ENCODE data around the gene EPS15.
"Not testable (repeated sequence)": the region's sequence is repeated elsewhere in the genome, so short reads cannot be mapped to it uniquely, and the experiment has no call there.

EPS15 gene

GRCh38 chr1:51464828-51465227 lies 54.2 kb downstream of the EPS15 start:
- no peak for DNase-seq

GRCh38 chr1:51463561-51463960 lies 55.5 kb downstream of the EPS15 start:
- no peak for DNase-seq

GRCh38 chr1:51462289-51462688 lies 56.8 kb downstream of the EPS15 start:
- not testable (repeated sequence) for DNase-seq

DNA sequence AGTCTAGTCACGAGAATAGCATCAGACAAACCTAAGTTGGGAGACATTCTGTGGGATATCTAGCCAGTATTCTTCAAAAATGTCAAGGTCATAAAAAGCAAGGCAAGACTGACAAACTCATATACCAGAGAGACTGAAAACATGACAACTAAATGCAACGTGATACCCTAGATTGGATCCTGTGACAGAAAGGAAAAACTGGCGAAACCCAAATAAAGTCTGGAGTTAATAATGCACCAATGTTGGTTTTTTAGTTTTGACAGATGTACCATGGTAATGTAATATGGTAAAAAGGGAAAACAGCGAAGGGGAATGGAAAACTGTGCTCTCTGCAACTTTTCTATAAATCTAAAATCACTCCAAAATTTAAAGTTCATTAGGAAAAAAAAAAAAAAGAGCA lies 64.5 kb downstream of the EPS15 start:
- no peak for DNase-seq

- no peak for DNase-seq
Observed at GRCh38 chr1:51453010-51453409, 66.1 kb downstream of the EPS15 start.

- not testable (repeated sequence) for DNase-seq
Observed at GRCh38 chr1:51448844-51449454, 70.1 kb downstream of the EPS15 start.

- no peak for DNase-seq
Observed at GRCh38 chr1:51445351-51446090, 73.5 kb downstream of the EPS15 start.

- no peak for DNase-seq
Observed at GRCh38 chr1:51444534-51445192, 74.4 kb downstream of the EPS15 start.

- DNase-seq = no peak
Observed at GRCh38 chr1:51444096-51444495, 75.0 kb downstream of the EPS15 start.

DNA sequence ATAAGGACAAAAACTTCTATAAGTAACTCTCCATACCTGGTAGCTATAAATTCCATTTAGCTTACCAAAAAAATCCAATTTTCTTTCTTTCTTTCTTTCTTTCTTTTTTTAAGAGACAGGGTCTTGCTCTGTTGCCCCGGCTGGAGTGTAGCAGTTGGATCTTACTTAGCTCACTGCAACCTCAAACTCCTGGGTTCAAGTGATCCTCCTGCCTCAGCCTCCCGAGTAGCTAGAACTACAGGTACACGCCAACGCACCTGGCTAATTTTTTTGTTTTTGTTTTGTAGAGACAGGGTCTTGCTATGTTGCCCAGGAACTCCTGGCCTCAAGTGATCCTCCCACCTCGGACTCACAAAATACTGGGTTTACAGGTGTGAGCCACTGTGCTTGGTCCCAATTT lies 75.5 kb downstream of the EPS15 start:
- no peak for DNase-seq

DNA sequence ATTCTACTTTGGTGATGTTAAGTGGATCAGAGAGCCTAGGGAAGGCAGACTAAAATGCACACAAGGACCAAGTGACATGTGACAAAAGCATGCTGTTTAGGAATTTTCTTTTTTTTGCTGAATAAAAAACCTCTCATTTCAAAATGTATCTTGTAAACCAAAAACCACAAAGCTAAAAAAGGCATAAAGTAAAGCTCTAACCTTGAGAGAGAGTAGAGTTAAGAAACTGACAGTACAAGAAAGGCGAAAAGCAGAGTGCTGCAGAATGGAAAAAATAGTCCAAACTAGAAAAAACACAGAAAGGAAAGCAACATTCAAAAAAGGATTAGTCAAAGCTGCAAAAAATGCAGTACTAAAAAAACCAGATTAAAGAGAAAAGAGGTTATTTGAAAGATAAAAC lies 76.5 kb downstream of the EPS15 start:
- DNase-seq = no peak

DNA sequence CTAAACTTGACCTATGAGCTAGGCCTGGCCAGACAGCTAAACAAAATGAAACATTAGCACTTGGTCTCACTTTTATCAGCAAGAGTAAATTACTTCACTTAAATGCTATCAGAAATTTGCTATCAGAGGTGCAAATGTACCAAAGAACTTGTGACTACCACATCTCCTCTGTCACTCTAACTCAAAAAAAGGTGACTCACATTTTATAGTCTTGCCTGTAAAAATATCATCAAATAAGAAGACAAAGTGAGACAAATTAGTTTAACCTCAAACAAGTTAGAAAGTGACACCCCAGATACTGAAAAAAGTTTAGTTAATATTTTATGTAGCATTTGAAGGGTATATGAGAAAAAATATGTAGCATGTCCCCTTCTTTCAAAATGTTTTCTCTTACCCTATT lies 76.9 kb downstream of the EPS15 start:
- DNase-seq = no peak

GRCh38 chr1:51439895-51440294 lies 79.2 kb downstream of the EPS15 start:
- DNase-seq = no peak

- no peak for DNase-seq
Observed at GRCh38 chr1:51439053-51439452, 80.0 kb downstream of the EPS15 start.

DNA sequence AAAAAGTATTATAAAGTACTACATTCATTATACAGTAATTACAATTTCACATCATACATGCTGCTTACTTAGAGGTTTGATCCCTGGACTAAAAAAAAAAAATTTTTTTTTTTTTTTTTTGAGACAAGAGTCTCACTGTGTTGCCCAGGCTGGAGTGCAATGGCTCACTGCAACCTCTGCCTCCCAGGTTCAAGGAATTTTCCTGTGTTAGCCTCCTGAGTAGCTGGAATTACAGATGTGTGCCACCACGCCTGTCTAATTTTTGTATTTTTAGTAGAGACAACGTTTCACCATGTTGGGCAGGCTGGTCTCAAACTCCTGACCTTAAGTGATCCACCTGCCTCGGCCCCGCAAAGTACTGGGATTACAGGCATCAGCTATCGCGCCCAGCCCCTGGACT lies 81.7 kb downstream of the EPS15 start:
- DNase-seq = not testable (repeated sequence)

DNA sequence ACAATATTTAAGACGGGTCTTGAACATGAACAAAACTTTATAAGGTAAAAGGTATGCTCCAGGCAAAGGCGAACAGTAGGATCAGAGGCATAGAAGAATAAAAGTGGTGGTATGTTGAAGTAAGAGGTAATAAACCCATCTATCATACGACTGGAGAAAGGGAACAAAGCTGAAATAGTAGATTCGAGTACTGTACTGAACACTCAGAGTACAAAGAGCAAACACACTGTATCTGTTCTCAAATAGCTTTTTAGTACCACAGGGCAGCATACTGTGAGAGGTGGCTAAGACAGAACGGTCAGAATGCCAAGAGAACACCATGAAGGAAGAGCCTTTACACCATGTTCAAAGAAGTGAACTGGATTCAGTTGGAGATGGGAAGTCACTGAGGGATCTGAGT lies 83.2 kb downstream of the EPS15 start:
- DNase-seq = no peak

DNA sequence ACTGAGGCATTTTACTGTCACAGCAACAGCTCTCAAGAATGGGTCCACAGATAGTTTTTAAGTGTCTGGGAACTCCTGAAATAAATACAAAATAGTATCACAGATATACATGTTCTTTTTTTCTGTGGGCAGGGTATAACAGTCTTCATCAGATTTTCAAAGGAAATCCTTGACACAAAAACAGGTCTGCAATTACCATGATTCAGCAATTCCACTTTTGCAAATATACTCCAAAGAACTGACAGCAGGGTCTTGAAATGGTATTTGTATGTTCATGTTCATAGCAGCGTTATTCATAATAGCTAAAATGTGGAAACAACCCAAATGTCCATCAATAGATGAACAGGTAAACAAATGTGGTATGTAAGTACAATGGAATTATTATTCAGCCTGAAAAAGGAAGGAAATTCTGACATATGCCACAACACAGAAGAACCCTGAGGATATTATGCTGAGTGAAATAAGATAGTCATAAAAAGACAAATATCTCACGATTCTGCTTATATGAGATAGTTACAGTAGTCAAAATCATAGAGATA lies 85.0 kb downstream of the EPS15 start:
- DNase-seq = no peak

DNA sequence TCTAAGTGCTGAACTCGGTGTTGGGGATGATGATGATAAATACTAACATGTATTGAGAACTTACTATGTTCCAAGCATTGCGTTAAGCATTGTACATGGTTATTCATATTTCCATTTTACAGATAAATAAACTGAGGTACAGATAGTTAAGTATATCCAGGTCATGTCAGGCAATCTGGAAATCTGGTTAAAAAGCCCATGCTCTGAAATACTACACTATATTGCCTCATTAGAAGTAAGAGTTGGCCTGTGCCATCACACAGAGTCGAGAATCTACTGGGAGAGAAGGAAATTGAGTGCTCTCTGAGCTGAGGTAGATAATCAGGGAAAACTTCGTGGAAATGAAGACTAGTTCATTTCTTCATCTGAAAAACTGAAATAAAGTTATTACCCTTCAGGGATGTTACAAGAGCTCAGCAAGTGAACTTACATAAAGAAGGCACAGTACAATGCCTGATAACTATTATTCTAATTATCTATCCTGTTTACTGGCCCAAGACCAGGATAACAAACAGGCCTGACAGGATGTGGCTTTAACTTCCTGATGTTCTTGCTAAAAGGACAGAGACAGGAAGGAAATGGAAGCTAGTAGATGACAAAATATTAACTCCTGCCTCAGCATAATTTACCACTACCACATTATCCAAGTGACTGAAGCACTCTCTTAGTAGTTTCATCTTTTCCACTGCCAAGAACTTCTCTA lies 85.6 kb downstream of the EPS15 start:
- no peak for DNase-seq

DNA sequence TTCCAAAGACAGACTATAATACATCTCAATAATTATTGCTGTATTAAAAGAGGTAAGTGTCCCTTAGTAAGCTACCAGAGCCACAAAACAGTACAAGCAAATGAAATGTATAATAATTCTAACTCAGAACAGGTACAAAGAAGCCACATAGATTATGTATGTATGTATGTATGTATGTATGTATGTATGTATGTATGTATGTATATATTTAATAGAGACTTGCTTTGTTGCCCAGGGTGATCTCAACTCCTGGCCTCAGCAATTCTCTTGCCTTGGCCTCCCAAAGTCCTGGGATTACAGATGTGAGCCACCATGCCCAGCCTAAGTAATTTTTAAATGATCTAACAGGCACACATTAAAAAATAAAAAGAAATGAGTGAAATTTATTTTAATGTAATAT lies 86.9 kb downstream of the EPS15 start:
- no peak for DNase-seq

GRCh38 chr1:51427438-51427837 lies 91.6 kb downstream of the EPS15 start:
- no peak for DNase-seq

DNA sequence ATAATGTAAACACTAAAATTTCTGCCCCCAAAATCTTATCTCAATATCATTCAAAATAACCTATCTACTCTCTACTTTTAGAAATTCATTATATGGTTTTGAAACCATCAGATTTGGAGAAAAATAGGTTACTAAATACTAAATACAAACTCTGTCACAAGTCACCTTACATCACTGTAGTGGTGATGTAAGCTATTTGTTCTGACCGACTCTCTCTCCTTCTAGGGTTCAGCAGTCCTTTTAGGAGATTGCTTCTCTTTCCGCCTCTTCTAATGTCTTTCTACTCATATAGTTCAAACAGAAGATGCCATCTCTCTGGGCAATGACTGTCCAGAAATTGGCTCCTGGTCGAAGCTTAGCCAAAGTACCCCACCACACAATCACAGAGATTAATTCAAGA lies 93.1 kb downstream of the EPS15 start:
- DNase-seq = no peak

DNA sequence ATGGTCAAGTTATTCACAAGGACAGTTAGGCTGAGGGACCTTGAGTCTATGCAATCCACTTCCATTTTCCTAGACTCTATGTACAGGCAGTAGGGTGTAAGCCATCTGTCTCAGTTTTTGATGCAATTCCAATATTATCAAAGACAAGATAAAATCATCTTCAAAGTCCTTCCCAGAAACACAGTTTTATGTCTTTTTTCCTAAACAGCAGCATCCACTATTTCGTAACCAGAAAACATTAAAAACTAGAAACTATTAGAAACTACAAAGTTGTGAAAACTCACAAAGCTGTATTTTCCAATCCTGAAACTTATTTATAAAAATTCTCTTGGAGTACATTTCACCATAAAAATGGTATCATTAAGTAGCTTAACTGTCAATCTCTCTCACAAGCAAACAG lies 93.8 kb downstream of the EPS15 start:
- DNase-seq = no peak

DNA sequence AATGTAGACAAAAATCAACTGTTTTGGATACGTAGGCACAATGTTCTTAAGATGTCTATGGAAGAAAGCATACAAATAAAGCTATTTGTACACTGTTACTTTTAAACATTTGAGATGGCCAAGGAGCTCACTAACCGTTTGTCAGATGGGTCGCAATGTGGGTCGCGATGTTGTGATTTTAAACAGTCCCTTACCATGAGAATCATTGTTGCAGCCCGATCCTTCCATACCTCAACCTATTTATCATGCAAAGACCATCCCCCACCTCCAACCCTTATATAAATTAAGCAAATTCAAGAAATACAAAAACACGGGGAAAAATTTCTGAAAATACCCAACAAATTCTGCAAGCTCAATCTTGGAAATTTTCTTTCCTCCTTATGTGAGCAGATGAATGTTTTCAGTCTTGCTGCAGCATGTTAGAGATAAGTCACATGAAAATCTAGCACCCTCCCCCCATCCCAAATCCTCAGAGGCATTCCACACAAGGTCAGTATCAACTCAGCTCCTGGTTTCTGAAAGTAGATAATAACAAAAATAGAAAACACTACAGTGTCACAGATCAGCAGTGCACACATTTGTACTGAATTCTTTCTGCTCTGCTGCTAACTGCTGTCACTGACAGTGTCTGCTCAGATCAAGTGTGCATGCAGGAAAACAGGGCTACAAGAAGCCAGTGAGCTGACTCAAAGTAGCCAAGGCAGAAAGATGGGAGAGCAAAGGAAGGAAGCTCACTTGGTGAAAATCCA lies 95.8 kb downstream of the EPS15 start:
- DNase-seq = no peak

Data from activated CD4-positive, alpha-beta T cell treated with anti-CD3 and anti-CD28 coated beads, Interleukin-2, amount 50 U/mL, for 1 hour (primary cell).